K562 (cell line): Measurements from ENCODE around the gene CADM2. TPM values are rescaled to one million over a fixed set of nuclear protein-coding genes. Genes with fewer than 3 reads are reported as not detected.

Experiments used
- ATAC-seq: fragments of 200-7000 bp; cut with Tn5 transposase; 3 replicates; pipeline ENCODE4 v1.9.1; 2020; ENCODE audit warnings: moderate library complexity
- BruUV-seq: library from RNA; stranded (reverse); fragments of 400-500 nt; replicated peaks from 2 replicates; lab custom pipeline; 2021; lab: Mats Ljungman, UMichigan
- CTCF ChIA-PET: fragments of 300-600 bp; formaldehyde crosslinking; extraction: SDS; loops from one replicate; lab custom pipeline; 2021; ENCODE audit warnings: low intra/inter-chr PET ratio; lab: Yijun Ruan, JAX
- POLR2A ChIA-PET: fragments of 300-600, 350-650 bp; sonication (Branson Sonifier 250); formaldehyde crosslinking; extraction: SDS; loops from one replicate; lab custom pipeline; 2021; ENCODE audit warnings: antibody characterized with exemption, inconsistent platforms; lab: Yijun Ruan, JAX
- DNase-seq, 4 experiments: peaks; one replicate each; pipeline versions ENCODE4 v3.0.0 to v3.0.0-alpha.2; 2011 to 2018; ENCODE audit warnings: low spot score in 3 of 4, mixed read lengths in 3 of 4; ENCODE audit errors: extremely low read depth in 1 of 4
- FAIRE-seq: peaks from 2 replicates; lab custom pipeline; 2011; peaks lifted over from hg19 to GRCh38; lab: Jason Lieb, UNC
- H2AFZ ChIP-seq: 2 replicates; pipeline ENCODE4 v1.6.0; 2011; ENCODE audit warnings: low read depth, low read length, control low read depth, inconsistent platforms
- H3K27ac ChIP-seq: fragments of 200-600 bp; 3 replicates; pipeline ENCODE4 v1.8.0; 2011; ENCODE audit warnings: low read depth, mild to moderate bottlenecking, control low read depth, inconsistent platforms, low read length, moderate library complexity, mixed read lengths; ENCODE audit errors: extremely low read depth
- H3K27me3 ChIP-seq, 2 experiments: fragments of 300-600 bp in 1 of 2; 2 replicates in 1 of 2; 3 replicates in 1 of 2; pipeline versions ENCODE4 v1.6.0 to v1.8.0; 2011; ENCODE audit warnings: inconsistent platforms in 2 of 2, low read length in 2 of 2, mild to moderate bottlenecking in 1 of 2, mixed read lengths in 1 of 2, moderate library complexity in 1 of 2; ENCODE audit not compliant: control insufficient read depth in 2 of 2, insufficient read depth in 2 of 2
- H3K36me3 ChIP-seq: fragments of 300-600 bp; 3 replicates; pipeline ENCODE4 v1.8.0; 2011; ENCODE audit warnings: mild to moderate bottlenecking, low read length, inconsistent platforms; ENCODE audit not compliant: control insufficient read depth, insufficient read depth
- H3K4me1 ChIP-seq, 2 experiments: fragments of 200-600 bp in 1 of 2; replicated peaks in 1 of 2; 2 replicates in 1 of 2; 3 replicates in 1 of 2; pipeline versions ENCODE4 v1.5.1 to v1.8.0; 2011; ENCODE audit warnings: inconsistent platforms in 2 of 2, low read length in 2 of 2, mild to moderate bottlenecking in 1 of 2, mixed read lengths in 1 of 2, moderate library complexity in 1 of 2; ENCODE audit not compliant: control insufficient read depth in 2 of 2, insufficient read depth in 2 of 2
- H3K4me2 ChIP-seq: 2 replicates; pipeline ENCODE4 v1.6.1; 2011; ENCODE audit warnings: low read length, control low read depth, inconsistent platforms, mixed read lengths; ENCODE audit not compliant: insufficient read depth
- H3K4me3 ChIP-seq: fragments of 200-600 bp; sonication (generic), shearing (Covaris generic); 2 replicates; pipeline ENCODE4 v1.5.1; 2016; ENCODE audit warnings: control low read depth, inconsistent platforms
- H3K79me2 ChIP-seq: fragments of 200-600 bp; 3 replicates; pipeline ENCODE4 v1.8.0; 2011; ENCODE audit warnings: low read length, inconsistent platforms; ENCODE audit not compliant: control insufficient read depth, insufficient read depth
- H3K9ac ChIP-seq, 2 experiments: 2 replicates each; pipeline versions ENCODE4 v1.6.0 to v1.6.1; 2011; ENCODE audit warnings: low read depth in 2 of 2, low read length in 2 of 2, control low read depth in 1 of 2, inconsistent platforms in 1 of 2, mild to moderate bottlenecking in 1 of 2, mixed read lengths in 1 of 2; ENCODE audit not compliant: insufficient read depth in 1 of 2
- H3K9me1 ChIP-seq: one replicate; pipeline ENCODE4 v1.6.0; 2011; ENCODE audit warnings: inconsistent platforms, mild to moderate bottlenecking, low read length, moderate library complexity; ENCODE audit not compliant: control insufficient read depth, insufficient read depth
- H3K9me3 ChIP-seq: replicated peaks from 2 replicates; pipeline ENCODE4 v1.5.1; 2011; ENCODE audit warnings: low read depth, low read length, inconsistent platforms; ENCODE audit not compliant: control insufficient read depth, insufficient read depth
- H4K20me1 ChIP-seq: replicated peaks from 2 replicates; pipeline ENCODE4 v1.6.1; 2011; ENCODE audit warnings: low read length, inconsistent platforms, mixed read lengths; ENCODE audit not compliant: control insufficient read depth, insufficient read depth
- PHF20 ChIP-seq: fragments of 450-650 bp; IDR thresholded peaks from 2 replicates; pipeline ENCODE4 v1.6.1; 2018; ENCODE audit not compliant: partially characterized antibody
- WGBS: fragments of 100-300 bp; shearing (Covaris generic); methylation state at CpG from one replicate; pipeline ENCODE4 v1.1.6; 2016; ENCODE audit warnings: low coverage, mixed read lengths; ENCODE audit not compliant: insufficient coverage; ENCODE audit errors: missing lambda C conversion rate; 5-methylcytosine and 5-hydroxymethylcytosine counted together
- in situ Hi-C: fragments of 300-500 bp; cut with MboI; formaldehyde crosslinking; loops from 4 replicates; pipeline ENCODE4 v1.15.0; 2018; ENCODE audit warnings: inconsistent platforms, mixed read lengths
- intact Hi-C: fragments of 100-400 bp; cut with micrococcal nuclease; formaldehyde crosslinking; loops from 2 replicates; pipeline ENCODE4 v1.14.2; 2022
- polyA plus RNA-seq, 8 experiments: library from polyadenylated mRNA; depleted of rRNA in 4 of 8; stranded (reverse) in 5 of 8; unstranded in 3 of 8; fragments of >200 nt; fragmentation: Nextera tagmentation in 2 of 8; fragmentation: Illumina TruSeq in 1 of 8; extraction: Ambion mirVana in 2 of 8; extraction: Trizol in 1 of 8; gene quantifications; 2 replicates each; pipeline versions ENCODE4 v1.2.1 to v1.2.3, GENCODE V29; 2011 to 2014; ENCODE audit warnings: inconsistent platforms in 1 of 8, missing spikeins in 1 of 8
- total RNA-seq, 7 experiments: library from RNA; depleted of rRNA in 6 of 7; stranded (reverse); fragments of >200 nt in 6 of 7; fragmentation: Illumina TruSeq in 2 of 7; extraction: Trizol in 2 of 7; gene quantifications; 2 replicates each; pipeline versions ENCODE4 v1.2.1 to v1.2.3, GENCODE V29; 2011 to 2021; ENCODE audit warnings: low replicate concordance in 1 of 7
- TF ChIP-seq, protein P1 (sequence below), 2 experiments: fragments of 450-650 bp; formaldehyde crosslinking in 1 of 2; IDR thresholded peaks; 2 replicates each; pipeline versions ENCODE4 v1.4.0 to v1.6.1; 2014 to 2020; ENCODE audit warnings: mild to moderate bottlenecking in 2 of 2, borderline replicate concordance in 1 of 2, low read depth in 1 of 2

CADM2 gene
- total and polyA plus RNA-seq, 9 of the 15 experiments (the other 6 are each of a cell fraction or from before 2014, with no cell fraction given), result 0.11 to 3.2 (median 0.95) TPM

DNA sequence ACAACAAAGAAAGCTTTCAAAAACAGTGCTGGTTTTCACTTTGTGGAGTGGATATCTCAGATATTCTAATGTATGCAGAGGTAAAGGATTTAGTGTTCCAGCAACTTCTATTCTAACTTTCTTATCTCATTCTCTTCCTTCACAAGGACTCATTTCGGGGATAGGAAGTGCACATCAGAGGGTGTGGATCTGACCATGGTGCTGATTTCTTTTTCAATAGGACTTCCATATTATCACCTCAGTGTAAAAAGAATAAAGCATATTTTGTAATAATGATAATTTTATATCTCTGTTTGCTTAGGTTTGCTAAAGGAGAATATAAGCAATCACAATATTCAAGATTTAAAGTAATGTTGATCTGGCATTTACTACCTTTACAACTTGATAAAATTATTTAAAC lies 12.5 kb upstream of the CADM2 start:
- TF ChIP-seq, protein P1, sequence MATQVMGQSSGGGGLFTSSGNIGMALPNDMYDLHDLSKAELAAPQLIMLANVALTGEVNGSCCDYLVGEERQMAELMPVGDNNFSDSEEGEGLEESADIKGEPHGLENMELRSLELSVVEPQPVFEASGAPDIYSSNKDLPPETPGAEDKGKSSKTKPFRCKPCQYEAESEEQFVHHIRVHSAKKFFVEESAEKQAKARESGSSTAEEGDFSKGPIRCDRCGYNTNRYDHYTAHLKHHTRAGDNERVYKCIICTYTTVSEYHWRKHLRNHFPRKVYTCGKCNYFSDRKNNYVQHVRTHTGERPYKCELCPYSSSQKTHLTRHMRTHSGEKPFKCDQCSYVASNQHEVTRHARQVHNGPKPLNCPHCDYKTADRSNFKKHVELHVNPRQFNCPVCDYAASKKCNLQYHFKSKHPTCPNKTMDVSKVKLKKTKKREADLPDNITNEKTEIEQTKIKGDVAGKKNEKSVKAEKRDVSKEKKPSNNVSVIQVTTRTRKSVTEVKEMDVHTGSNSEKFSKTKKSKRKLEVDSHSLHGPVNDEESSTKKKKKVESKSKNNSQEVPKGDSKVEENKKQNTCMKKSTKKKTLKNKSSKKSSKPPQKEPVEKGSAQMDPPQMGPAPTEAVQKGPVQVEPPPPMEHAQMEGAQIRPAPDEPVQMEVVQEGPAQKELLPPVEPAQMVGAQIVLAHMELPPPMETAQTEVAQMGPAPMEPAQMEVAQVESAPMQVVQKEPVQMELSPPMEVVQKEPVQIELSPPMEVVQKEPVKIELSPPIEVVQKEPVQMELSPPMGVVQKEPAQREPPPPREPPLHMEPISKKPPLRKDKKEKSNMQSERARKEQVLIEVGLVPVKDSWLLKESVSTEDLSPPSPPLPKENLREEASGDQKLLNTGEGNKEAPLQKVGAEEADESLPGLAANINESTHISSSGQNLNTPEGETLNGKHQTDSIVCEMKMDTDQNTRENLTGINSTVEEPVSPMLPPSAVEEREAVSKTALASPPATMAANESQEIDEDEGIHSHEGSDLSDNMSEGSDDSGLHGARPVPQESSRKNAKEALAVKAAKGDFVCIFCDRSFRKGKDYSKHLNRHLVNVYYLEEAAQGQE (IDR thresholded peaks at IDR 0.05; ENCODE audit: borderline replicate concordance), result peak; percentile 53
- TF ChIP-seq, protein P1 (CRISPR knock-in tag; IDR thresholded peaks at IDR 0.05; ENCODE audit: low read depth), result no peak
- no peak for TF ChIP-seq PHF20
- no peak for DNase-seq
- no peaks in the 10 kb centered on the region for H3K9me3 ChIP-seq
- no peaks in the 10 kb centered on the region for H3K9me1 ChIP-seq
- in situ Hi-C loops (no loop called here), intact Hi-C loops (no loop called here)
- no peaks in the 10 kb centered on the region for H3K4me1 ChIP-seq
- H3K27me3 ChIP-seq, result no peaks in the 10 kb centered on the region
- no peak for ATAC-seq
- no peak overlapping the region for H3K4me2 ChIP-seq
- POLR2A ChIA-PET, result no interaction called here
- no TSS peak for BruUV-seq
- H4K20me1 ChIP-seq, result no peaks in the 10 kb centered on the region
- no peaks in the 10 kb centered on the region for H3K36me3 ChIP-seq
- H2AFZ ChIP-seq, result no peak overlapping the region
- H3K9ac ChIP-seq, result no peak overlapping the region
- CTCF ChIA-PET, result interaction anchor here (0.5 kb wide), 1 partner anchor 399 kb away, joined by 3 read pairs; no protein-coding TSS in a partner anchor
- no peak for FAIRE-seq
- no peak overlapping the region for H3K4me3 ChIP-seq
- no peaks in the 10 kb centered on the region for H3K79me2 ChIP-seq
- no peak overlapping the region for H3K27ac ChIP-seq
- WGBS, result 0% methylated on average over 1 of the region's 1 CpG
